ENCODE results near the gene LCK. TPM values are rescaled to one million over a fixed set of nuclear protein-coding genes. Genes with fewer than 3 reads are reported as not detected.
A peak's percentile ranks its signal among the peaks of the same experiment; 100 is the strongest.

Gene LCK
- total RNA-seq, 1 experiment from 2014 or later, result 0.57 TPM

GRCh38 chr1:32334274-32334861 is 83.3 kb downstream of the LCK start:
- DNase-seq (ENCODE audit: low read depth, low spot score) (no peak), ATAC-seq (peak; percentile 18)
- in situ Hi-C loops (cut with HindIII; ENCODE audit: low pct_unique_long_range_greater_than_20kb, low sequenced_read_pairs), result no loop called here
- Histone ChIP-seq H3K4me3 (ENCODE audit: low read depth in 2 of 2, low read length in 2 of 2) (peak overlapping the region; percentile 68 to 70), H3K4me1 (ENCODE audit: control insufficient read depth, insufficient read depth, low read length) (peaks cover 46% of the 10 kb centered on the region), H3K36me3 (ENCODE audit: control insufficient read depth, insufficient read depth, low read length) (peaks cover 13% of the 10 kb centered on the region), H3K27me3 (ENCODE audit: control insufficient read depth, insufficient read depth, low read length) (no peaks in the 10 kb centered on the region), H3K27ac (ENCODE audit: low read length) (peak overlapping the region; percentile 78), H3K9me3 (ENCODE audit: control insufficient read depth, insufficient read depth, low read depth, low read length) (no peaks in the 10 kb centered on the region)
- intact Hi-C loops (cut with micrococcal nuclease; ENCODE audit: unreplicated experiment), result no loop called here
- ChIA-PET POLR2A (interaction anchor here (0.5 kb wide), 1 partner anchor 599 kb away, joined by 3 read pairs; no protein-coding TSS in a partner anchor), CTCF (no interaction called here)
- no TSS peak for BruUV-seq (replicated peaks)
- peak; percentile 75; the same call in 1 of the 2 replicates for TF ChIP-seq POLR2AphosphoS5 (IDR thresholded peaks at IDR 0.05; ENCODE audit: low read depth, low read length)
- TF ChIP-seq, protein P1, sequence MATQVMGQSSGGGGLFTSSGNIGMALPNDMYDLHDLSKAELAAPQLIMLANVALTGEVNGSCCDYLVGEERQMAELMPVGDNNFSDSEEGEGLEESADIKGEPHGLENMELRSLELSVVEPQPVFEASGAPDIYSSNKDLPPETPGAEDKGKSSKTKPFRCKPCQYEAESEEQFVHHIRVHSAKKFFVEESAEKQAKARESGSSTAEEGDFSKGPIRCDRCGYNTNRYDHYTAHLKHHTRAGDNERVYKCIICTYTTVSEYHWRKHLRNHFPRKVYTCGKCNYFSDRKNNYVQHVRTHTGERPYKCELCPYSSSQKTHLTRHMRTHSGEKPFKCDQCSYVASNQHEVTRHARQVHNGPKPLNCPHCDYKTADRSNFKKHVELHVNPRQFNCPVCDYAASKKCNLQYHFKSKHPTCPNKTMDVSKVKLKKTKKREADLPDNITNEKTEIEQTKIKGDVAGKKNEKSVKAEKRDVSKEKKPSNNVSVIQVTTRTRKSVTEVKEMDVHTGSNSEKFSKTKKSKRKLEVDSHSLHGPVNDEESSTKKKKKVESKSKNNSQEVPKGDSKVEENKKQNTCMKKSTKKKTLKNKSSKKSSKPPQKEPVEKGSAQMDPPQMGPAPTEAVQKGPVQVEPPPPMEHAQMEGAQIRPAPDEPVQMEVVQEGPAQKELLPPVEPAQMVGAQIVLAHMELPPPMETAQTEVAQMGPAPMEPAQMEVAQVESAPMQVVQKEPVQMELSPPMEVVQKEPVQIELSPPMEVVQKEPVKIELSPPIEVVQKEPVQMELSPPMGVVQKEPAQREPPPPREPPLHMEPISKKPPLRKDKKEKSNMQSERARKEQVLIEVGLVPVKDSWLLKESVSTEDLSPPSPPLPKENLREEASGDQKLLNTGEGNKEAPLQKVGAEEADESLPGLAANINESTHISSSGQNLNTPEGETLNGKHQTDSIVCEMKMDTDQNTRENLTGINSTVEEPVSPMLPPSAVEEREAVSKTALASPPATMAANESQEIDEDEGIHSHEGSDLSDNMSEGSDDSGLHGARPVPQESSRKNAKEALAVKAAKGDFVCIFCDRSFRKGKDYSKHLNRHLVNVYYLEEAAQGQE (IDR thresholded peaks at IDR 0.05; ENCODE audit: insufficient read depth in 1 of 2, low read depth in 2 of 2, low read length in 1 of 2), result no peak
- TF ChIP-seq SIN3A (IDR thresholded peaks at IDR 0.05; ENCODE audit: borderline replicate concordance, insufficient read depth, low read depth, low read length), result no peak
- TF ChIP-seq, protein P2, sequence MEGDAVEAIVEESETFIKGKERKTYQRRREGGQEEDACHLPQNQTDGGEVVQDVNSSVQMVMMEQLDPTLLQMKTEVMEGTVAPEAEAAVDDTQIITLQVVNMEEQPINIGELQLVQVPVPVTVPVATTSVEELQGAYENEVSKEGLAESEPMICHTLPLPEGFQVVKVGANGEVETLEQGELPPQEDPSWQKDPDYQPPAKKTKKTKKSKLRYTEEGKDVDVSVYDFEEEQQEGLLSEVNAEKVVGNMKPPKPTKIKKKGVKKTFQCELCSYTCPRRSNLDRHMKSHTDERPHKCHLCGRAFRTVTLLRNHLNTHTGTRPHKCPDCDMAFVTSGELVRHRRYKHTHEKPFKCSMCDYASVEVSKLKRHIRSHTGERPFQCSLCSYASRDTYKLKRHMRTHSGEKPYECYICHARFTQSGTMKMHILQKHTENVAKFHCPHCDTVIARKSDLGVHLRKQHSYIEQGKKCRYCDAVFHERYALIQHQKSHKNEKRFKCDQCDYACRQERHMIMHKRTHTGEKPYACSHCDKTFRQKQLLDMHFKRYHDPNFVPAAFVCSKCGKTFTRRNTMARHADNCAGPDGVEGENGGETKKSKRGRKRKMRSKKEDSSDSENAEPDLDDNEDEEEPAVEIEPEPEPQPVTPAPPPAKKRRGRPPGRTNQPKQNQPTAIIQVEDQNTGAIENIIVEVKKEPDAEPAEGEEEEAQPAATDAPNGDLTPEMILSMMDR (IDR thresholded peaks at IDR 0.05), result no peak

GRCh38 chr1:32334864-32335534 is 83.9 kb downstream of the LCK start:
- Histone ChIP-seq H3K27me3 (ENCODE audit: control insufficient read depth, insufficient read depth, low read length) (no peaks in the 10 kb centered on the region), H3K36me3 (ENCODE audit: control insufficient read depth, insufficient read depth, low read length) (peaks cover 12% of the 10 kb centered on the region), H3K4me1 (ENCODE audit: control insufficient read depth, insufficient read depth, low read length) (peaks cover 46% of the 10 kb centered on the region), H3K27ac (ENCODE audit: low read length) (peak overlapping the region; percentile 78), H3K9me3 (ENCODE audit: control insufficient read depth, insufficient read depth, low read depth, low read length) (no peaks in the 10 kb centered on the region), H3K4me3 (ENCODE audit: low read depth in 2 of 2, low read length in 2 of 2) (peak overlapping the region; percentile 68 to 70)
- in situ Hi-C loops (cut with HindIII; ENCODE audit: low pct_unique_long_range_greater_than_20kb, low sequenced_read_pairs) (no loop called here), intact Hi-C loops (cut with micrococcal nuclease; ENCODE audit: unreplicated experiment) (no loop called here)
- ChIA-PET CTCF (interaction anchor here (0.7 kb wide), 1 partner anchor 23 kb away, joined by 7 read pairs; no protein-coding TSS in a partner anchor), POLR2A (interaction anchor here (0.5 kb wide), 1 partner anchor 599 kb away, joined by 3 read pairs; no protein-coding TSS in a partner anchor)
- DNase-seq (ENCODE audit: low read depth, low spot score) (no peak), ATAC-seq (peak; percentile 36)
- BruUV-seq (replicated peaks), result no TSS peak
- no peak; the same call in 1 of the 2 replicates for TF ChIP-seq POLR2AphosphoS5 (IDR thresholded peaks at IDR 0.05; ENCODE audit: low read depth, low read length)
- TF ChIP-seq, protein P2 (IDR thresholded peaks at IDR 0.05), result peak; percentile 93
- TF ChIP-seq, protein P1 (IDR thresholded peaks at IDR 0.05; ENCODE audit: insufficient read depth in 1 of 2, low read depth in 2 of 2, low read length in 1 of 2), result no peak
- TF ChIP-seq TCF7L2 (IDR thresholded peaks at IDR 0.05; ENCODE audit: low read depth, low read length), result no peak
- 0 out of 2 replicates have a peak, but pooled peaks have one; percentile 36 for TF ChIP-seq SIN3A (IDR thresholded peaks at IDR 0.05; ENCODE audit: borderline replicate concordance, insufficient read depth, low read depth, low read length)

Data from Panc1 (cell line).